H9 (cell line): ENCODE results near the gene MTMR3. TPM values are rescaled to one million over a fixed set of nuclear protein-coding genes. Genes with fewer than 3 reads are reported as not detected.

ENCODE experiments used
- DNase-seq: peaks from one replicate; pipeline ENCODE4 v3.0.0-alpha.2; 2017
- H2AFZ ChIP-seq: one replicate; pipeline ENCODE4 v1.6.1; 2013; ENCODE audit warnings: mild to moderate bottlenecking, low read length, control low read depth, moderate library complexity
- H2AK5ac ChIP-seq: 2 replicates; pipeline ENCODE4 v1.6.1; 2013; ENCODE audit warnings: low read length, control low read depth, mixed read lengths; ENCODE audit not compliant: insufficient read length
- H2BK120ac ChIP-seq: one replicate; pipeline ENCODE4 v1.6.1; 2013; ENCODE audit warnings: low read depth, mild to moderate bottlenecking, low read length, control low read depth, inconsistent platforms; ENCODE audit not compliant: poor library complexity, severe bottlenecking
- H2BK12ac ChIP-seq: 2 replicates; pipeline ENCODE4 v1.6.1; 2013; ENCODE audit warnings: low read length, control low read depth, mixed read lengths, low read depth; ENCODE audit not compliant: insufficient read length
- H2BK15ac ChIP-seq: 2 replicates; pipeline ENCODE4 v1.6.1; 2013; ENCODE audit warnings: low read depth, low read length, control low read depth
- H2BK20ac ChIP-seq: one replicate; pipeline ENCODE4 v1.6.1; 2013; ENCODE audit warnings: low read depth, mild to moderate bottlenecking, low read length, control low read depth, inconsistent platforms; ENCODE audit not compliant: poor library complexity, severe bottlenecking
- H2BK5ac ChIP-seq: 2 replicates; pipeline ENCODE4 v1.6.1; 2013; ENCODE audit warnings: low read length, control low read depth, mixed read lengths; ENCODE audit not compliant: insufficient read length
- H3K14ac ChIP-seq: 2 replicates; pipeline ENCODE4 v1.6.1; 2013; ENCODE audit warnings: low read length, control low read depth; ENCODE audit not compliant: insufficient read depth
- H3K18ac ChIP-seq: 2 replicates; pipeline ENCODE4 v1.6.1; 2013; ENCODE audit warnings: low read depth, mild to moderate bottlenecking, mixed read lengths, low read length, control low read depth; ENCODE audit not compliant: insufficient read length
- H3K23ac ChIP-seq: 2 replicates; pipeline ENCODE4 v1.6.1; 2013; ENCODE audit warnings: low read length, control low read depth, mixed read lengths, low read depth; ENCODE audit not compliant: insufficient read length
- H3K23me2 ChIP-seq: 2 replicates; pipeline ENCODE4 v1.6.1; 2013; ENCODE audit warnings: low read depth, mild to moderate bottlenecking, mixed read lengths, low read length, control low read depth; ENCODE audit not compliant: insufficient read length, poor library complexity, severe bottlenecking
- H3K27ac ChIP-seq: 2 replicates; pipeline ENCODE4 v1.5.1; 2013; ENCODE audit warnings: low read length, control low read depth, mixed read lengths, low read depth; ENCODE audit not compliant: insufficient read length
- H3K27me3 ChIP-seq: 2 replicates; pipeline ENCODE4 v1.6.1; 2013; ENCODE audit warnings: low read length, control low read depth, inconsistent platforms; ENCODE audit not compliant: insufficient read depth
- H3K4ac ChIP-seq: 2 replicates; pipeline ENCODE4 v1.6.1; 2013; ENCODE audit warnings: low read depth, mild to moderate bottlenecking, control low read depth, inconsistent platforms, low read length, moderate library complexity
- H3K4me1 ChIP-seq: 2 replicates; pipeline ENCODE4 v1.6.1; 2013; ENCODE audit warnings: low read length, control low read depth, inconsistent platforms; ENCODE audit not compliant: insufficient read depth
- H3K4me2 ChIP-seq: 2 replicates; pipeline ENCODE4 v1.6.1; 2013; ENCODE audit warnings: low read length, control low read depth, mixed read lengths; ENCODE audit not compliant: insufficient read length, insufficient read depth
- H3K56ac ChIP-seq: 2 replicates; pipeline ENCODE4 v1.6.1; 2013; ENCODE audit warnings: low read depth, mild to moderate bottlenecking, mixed read lengths, low read length, control low read depth; ENCODE audit not compliant: insufficient read length
- H3K79me1 ChIP-seq: 2 replicates; pipeline ENCODE4 v1.6.1; 2013; ENCODE audit warnings: low read depth, mild to moderate bottlenecking, moderate library complexity, low read length, control low read depth, inconsistent platforms; ENCODE audit not compliant: insufficient read depth, poor library complexity, severe bottlenecking
- H3K79me2 ChIP-seq: 2 replicates; pipeline ENCODE4 v1.6.1; 2013; ENCODE audit warnings: low read length, control low read depth, inconsistent platforms; ENCODE audit not compliant: insufficient read depth
- H3K9ac ChIP-seq: 2 replicates; pipeline ENCODE4 v1.6.1; 2013; ENCODE audit warnings: low read length, control low read depth, mixed read lengths; ENCODE audit not compliant: insufficient read length; ENCODE audit errors: extremely low read depth
- H3K9me3 ChIP-seq: one replicate; pipeline ENCODE4 v1.6.1; 2013; ENCODE audit warnings: low read depth, low read length, inconsistent platforms; ENCODE audit not compliant: control insufficient read depth
- H3T11ph ChIP-seq: one replicate; pipeline ENCODE4 v1.6.1; 2013; ENCODE audit warnings: mild to moderate bottlenecking, low read length, control low read depth, inconsistent platforms
- H4K20me1 ChIP-seq: one replicate; pipeline ENCODE4 v1.6.1; 2013; ENCODE audit not compliant: control insufficient read depth, insufficient read length, insufficient read depth
- H4K5ac ChIP-seq: 2 replicates; pipeline ENCODE4 v1.6.1; 2013; ENCODE audit warnings: low read depth, mild to moderate bottlenecking, mixed read lengths, low read length, control low read depth; ENCODE audit not compliant: insufficient read length
- H4K8ac ChIP-seq: replicated peaks from 2 replicates; pipeline ENCODE4 v1.6.1; 2013; ENCODE audit warnings: low read length, control low read depth, mixed read lengths, low read depth; ENCODE audit not compliant: insufficient read length
- H4K91ac ChIP-seq: 2 replicates; pipeline ENCODE4 v1.6.1; 2013; ENCODE audit warnings: low read depth, mild to moderate bottlenecking, moderate library complexity, mixed read lengths, low read length, control low read depth; ENCODE audit not compliant: insufficient read length
- H3K27ac Mint-ChIP-seq, 3 experiments: 2 replicates in 2 of 3; 3 replicates in 1 of 3; pipeline ENCODE4 v1.8.0; 2020 to 2021; ENCODE audit warnings: mixed read lengths in 3 of 3, mild to moderate bottlenecking in 1 of 3, moderate library complexity in 1 of 3
- H3K27me3 Mint-ChIP-seq: 2 replicates; pipeline ENCODE4 v1.8.0; 2021; ENCODE audit warnings: low read depth, mild to moderate bottlenecking, moderate library complexity, mixed read lengths
- H3K36me3 Mint-ChIP-seq, 3 experiments: 2 replicates in 2 of 3; 3 replicates in 1 of 3; pipeline ENCODE4 v1.8.0; 2020 to 2021; ENCODE audit warnings: low read depth in 3 of 3, mixed read lengths in 3 of 3; ENCODE audit not compliant: insufficient read depth in 1 of 3
- H3K4me1 Mint-ChIP-seq, 2 experiments: 2 replicates each; pipeline ENCODE4 v1.8.0; 2020; ENCODE audit warnings: mixed read lengths in 2 of 2
- H3K4me3 Mint-ChIP-seq, 2 experiments: 2 replicates in 1 of 2; 3 replicates in 1 of 2; pipeline ENCODE4 v1.8.0; 2020 to 2021; ENCODE audit warnings: mild to moderate bottlenecking in 2 of 2, mixed read lengths in 2 of 2, moderate library complexity in 1 of 2
- H3K9me3 Mint-ChIP-seq, 2 experiments: 2 replicates in 1 of 2; 3 replicates in 1 of 2; pipeline ENCODE4 v1.8.0; 2020; ENCODE audit warnings: mild to moderate bottlenecking in 2 of 2, mixed read lengths in 2 of 2, moderate library complexity in 1 of 2
- CTCF ChIP-seq: fragments of 200-600 bp; sonication (generic); conservative IDR thresholded peaks from 3 replicates; pipeline ENCODE4 v1.8.0; 2021; ENCODE audit warnings: antibody characterized with exemption, mild to moderate bottlenecking
- WGBS: extraction: QIAGEN DNeasy Blood & Tissue Kit; methylation state at CpG from one replicate; pipeline ENCODE4 v1.1.7; 2013; ENCODE audit warnings: missing lambda C conversion rate, low lambda C conversion rate, mixed read lengths; ENCODE audit not compliant: insufficient read length; ENCODE audit errors: extremely low coverage; 5-methylcytosine and 5-hydroxymethylcytosine counted together
- total RNA-seq: library from RNA; stranded (reverse); gene quantifications from 2 replicates; pipeline ENCODE4 v1.2.1, GENCODE V29; 2021

MTMR3 gene
- total RNA-seq, 1 experiment from 2014 or later: 19.8 TPM

DNA sequence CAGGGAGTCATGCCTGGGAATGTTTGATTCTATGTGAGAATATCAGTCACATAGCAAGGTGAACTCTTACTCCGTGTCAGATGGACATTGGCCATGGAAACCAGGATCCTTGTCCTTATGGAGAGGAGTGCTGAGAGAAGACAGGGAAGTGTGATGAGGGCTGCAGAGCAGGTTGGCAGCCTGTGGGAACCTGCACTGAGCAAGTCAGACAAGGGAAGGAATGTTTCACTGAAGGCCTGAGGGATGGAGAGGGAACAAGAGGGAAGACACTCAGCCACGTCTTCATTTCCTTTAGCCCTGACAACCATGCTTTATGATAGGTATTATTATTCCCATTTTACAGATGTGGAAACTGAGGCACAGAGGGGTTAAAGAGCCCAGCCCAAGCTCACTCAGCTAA is 158.9 kb downstream of the MTMR3 start:
- no peak overlapping the region for H2BK20ac ChIP-seq
- H2BK15ac ChIP-seq: no peak overlapping the region
- no peak overlapping the region for H3K4ac ChIP-seq
- no CpG with 5 or more reads among the region's 2 CpGs for WGBS
- Mint-ChIP-seq H3K36me3 (no peaks in the 10 kb centered on the region), H3K27ac (no peak overlapping the region; a peak in 1 of 7 replicates), H3K9me3 (no peaks in the 10 kb centered on the region), H3K27me3 (no peaks in the 10 kb centered on the region; the same call in 1 of the 2 replicates), H3K4me3 (no peak overlapping the region), H3K4me1 (peaks cover 10 to 11% of the 10 kb centered on the region in 2 experiments)
- no peaks in the 10 kb centered on the region for H3K79me1 ChIP-seq
- 0 out of 2 replicates have a peak, but pooled peaks cover 3% of the 10 kb centered on the region for H3K4me1 ChIP-seq
- DNase-seq: no peak
- H3K23ac ChIP-seq: no peak overlapping the region
- no peaks in the 10 kb centered on the region for H4K20me1 ChIP-seq
- TF ChIP-seq CTCF: no peak
- no peak overlapping the region for H3K27ac ChIP-seq
- H3K27me3 ChIP-seq: no peaks in the 10 kb centered on the region
- no peak overlapping the region for H3K14ac ChIP-seq
- no peaks in the 10 kb centered on the region for H3K23me2 ChIP-seq
- H4K5ac ChIP-seq: no peak overlapping the region
- H2BK5ac ChIP-seq: no peak overlapping the region
- H4K8ac ChIP-seq: no peak overlapping the region
- H2AK5ac ChIP-seq: no peak overlapping the region
- no peaks in the 10 kb centered on the region for H3K79me2 ChIP-seq
- no peak overlapping the region for H4K91ac ChIP-seq
- no peak overlapping the region for H3T11ph ChIP-seq
- H2BK120ac ChIP-seq: no peak overlapping the region
- H3K18ac ChIP-seq: no peak overlapping the region
- no peak overlapping the region for H2BK12ac ChIP-seq
- H3K9me3 ChIP-seq: no peaks in the 10 kb centered on the region
- no peak overlapping the region for H2AFZ ChIP-seq
- no peak overlapping the region for H3K9ac ChIP-seq
- H3K56ac ChIP-seq: no peak overlapping the region
- no peak overlapping the region for H3K4me2 ChIP-seq
